ENCODE results near the gene SCTR.

The SCTR gene

DNA sequence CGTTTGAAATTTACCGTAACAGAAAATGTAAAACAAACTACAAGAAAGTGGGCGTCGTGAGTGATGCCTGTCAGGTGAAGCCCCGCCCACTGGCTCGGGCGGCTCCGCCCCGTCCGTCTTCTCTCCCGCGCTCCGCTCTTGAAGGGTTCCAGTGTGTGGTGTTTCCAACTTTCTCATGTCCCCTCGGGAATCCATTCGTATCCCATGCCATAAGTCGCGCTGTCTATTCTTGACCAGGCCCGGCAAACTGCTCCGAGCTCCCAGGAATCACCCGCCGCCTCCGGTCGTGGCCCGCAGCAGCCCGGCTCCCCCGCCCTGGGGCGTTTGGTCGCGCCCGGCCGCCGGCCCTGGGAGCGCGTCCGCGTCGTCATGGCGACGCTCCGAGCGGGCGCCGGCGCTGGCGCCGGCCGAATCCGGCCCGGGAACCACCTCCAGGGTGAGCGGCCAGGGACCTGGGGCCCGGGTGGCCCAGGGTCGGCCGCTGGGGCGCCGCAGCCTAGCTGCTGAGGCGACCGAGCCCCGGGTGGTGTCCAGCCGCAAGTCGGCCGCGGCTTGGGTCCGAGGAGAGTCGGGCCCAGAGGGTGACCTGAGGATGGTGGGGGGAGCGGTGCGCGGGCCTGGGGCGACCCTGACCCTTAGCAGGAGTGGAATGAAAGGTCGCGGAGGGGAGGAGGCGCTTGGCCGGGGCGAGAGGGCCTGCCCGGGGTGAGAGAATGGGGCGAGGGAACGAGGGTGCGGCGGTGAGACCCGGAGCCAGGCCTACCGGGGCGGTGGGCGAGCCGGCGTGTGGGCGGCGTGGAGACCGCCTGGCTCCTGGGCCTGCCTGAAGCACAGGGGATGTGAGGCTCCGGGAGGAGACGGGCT lies 20.0 kb upstream of the SCTR start, which contains the start of gene CFAP221:
Gene CFAP221 (plus strand): TSS at position 375 of the 864 bp plus-strand sequence. CDS start 1,683 bp downstream, outside the sequence.
- peak within 1 kb of the TSS; percentile 89 for H2AFZ ChIP-seq (ENCODE audit: low read length)
- H2BK5ac ChIP-seq (ENCODE audit: low read length), result no peak within 1 kb of the TSS
- peaks cover 1 to 33% of the 10 kb centered on the region in 2 donors for H3K36me3 ChIP-seq (replicated peaks in 1 of 2; ENCODE audit: control insufficient read depth in 2 of 2, insufficient read depth in 2 of 2, low read length in 2 of 2)
- H3K4me3 ChIP-seq (ENCODE audit: low read length in 2 of 2), result peak within 1 kb of the TSS; percentile 69 to 82
- peak; percentile 85 for DNase-seq (ENCODE audit: low spot score)
- no peak within 1 kb of the TSS for H4K91ac ChIP-seq (ENCODE audit: low read depth, low read length, poor library complexity)
- peak within 1 kb of the TSS; percentile 81 for H3K4me2 ChIP-seq (ENCODE audit: insufficient read depth, low read length, poor library complexity, severe bottlenecking)
- H2AK5ac ChIP-seq (ENCODE audit: low read depth, low read length), result no peak within 1 kb of the TSS
- H2BK120ac ChIP-seq (ENCODE audit: low read depth, low read length), result no peak within 1 kb of the TSS
- peak within 1 kb of the TSS; percentile 53 for H2BK12ac ChIP-seq (ENCODE audit: low read length)
- H3K27me3 ChIP-seq (ENCODE audit: control insufficient read depth in 3 of 3, insufficient read depth in 3 of 3, low read depth in 1 of 3, low read length in 3 of 3), result no peaks in the 10 kb centered on the region
- H3K4ac ChIP-seq (ENCODE audit: low read length), result no peak within 1 kb of the TSS
- no peaks in the 10 kb centered on the region for H3K79me1 ChIP-seq (ENCODE audit: low read depth, low read length)
- peak within 1 kb of the TSS; percentile 78 for H3K23ac ChIP-seq (ENCODE audit: low read depth, low read length, poor library complexity)
- no peak within 1 kb of the TSS for H4K8ac ChIP-seq (ENCODE audit: low read depth, low read length)
- peak within 1 kb of the TSS; percentile 78 for H3K27ac ChIP-seq (replicated peaks; ENCODE audit: low read length)
- peak within 1 kb of the TSS; percentile 95 for H3K18ac ChIP-seq (ENCODE audit: low read length)
- peak within 1 kb of the TSS; percentile 43 for H2BK15ac ChIP-seq (ENCODE audit: low read length)
- H3K14ac ChIP-seq (ENCODE audit: low read length), result peak within 1 kb of the TSS; percentile 86
- no CpG with 5 or more reads among the region's 89 CpGs for WGBS, 2 donors (ENCODE audit: extremely low coverage in 2 of 2, insufficient read length in 2 of 2, insufficient replicate concordance in 1 of 2)
- H3K9ac ChIP-seq (ENCODE audit: low read depth, low read length, poor library complexity), result peak within 1 kb of the TSS; percentile 91
- peaks cover 10 to 22% of the 10 kb centered on the region in 2 donors for H3K4me1 ChIP-seq (ENCODE audit: control insufficient read depth in 2 of 2, insufficient read depth in 1 of 2, low read depth in 1 of 2, low read length in 2 of 2)
- H3K9me3 ChIP-seq (replicated peaks in 1 of 2; ENCODE audit: control insufficient read depth in 2 of 2, insufficient read depth in 1 of 2, low read depth in 1 of 2, low read length in 2 of 2), result peaks cover 0 to 7% of the 10 kb centered on the region in 2 donors

GRCh38 chr2:119541476-119541875 lies 17.2 kb upstream of the SCTR start:
- Histone ChIP-seq H3K27ac (replicated peaks; ENCODE audit: low read length) (no peak overlapping the region), H3K23ac (ENCODE audit: low read depth, low read length, poor library complexity) (no peak overlapping the region), H3K18ac (ENCODE audit: low read length) (no peak overlapping the region), H3K9me3 (replicated peaks in 1 of 2; ENCODE audit: control insufficient read depth in 2 of 2, insufficient read depth in 1 of 2, low read depth in 1 of 2, low read length in 2 of 2) (peaks cover 0 to 7% of the 10 kb centered on the region in 2 donors), H3K27me3 (ENCODE audit: control insufficient read depth in 3 of 3, insufficient read depth in 3 of 3, low read depth in 1 of 3, low read length in 3 of 3) (no peaks in the 10 kb centered on the region), H3K4me1 (ENCODE audit: control insufficient read depth in 2 of 2, insufficient read depth in 1 of 2, low read depth in 1 of 2, low read length in 2 of 2) (peaks cover 8 to 27% of the 10 kb centered on the region in 2 donors), H3K36me3 (replicated peaks in 1 of 2; ENCODE audit: control insufficient read depth in 2 of 2, insufficient read depth in 2 of 2, low read length in 2 of 2) (peaks cover 1 to 8% of the 10 kb centered on the region in 2 donors), H3K4ac (ENCODE audit: low read length) (no peak overlapping the region), H3K4me2 (ENCODE audit: insufficient read depth, low read length, poor library complexity, severe bottlenecking) (no peak overlapping the region), H3K9ac (ENCODE audit: low read depth, low read length, poor library complexity) (no peak overlapping the region), H2BK120ac (ENCODE audit: low read depth, low read length) (no peak overlapping the region), H2BK12ac (ENCODE audit: low read length) (no peak overlapping the region), H4K8ac (ENCODE audit: low read depth, low read length) (no peak overlapping the region), H3K79me1 (ENCODE audit: low read depth, low read length) (no peaks in the 10 kb centered on the region), H2AK5ac (ENCODE audit: low read depth, low read length) (no peak overlapping the region), H3K4me3 (ENCODE audit: low read length in 2 of 2) (no peak overlapping the region), H2AFZ (ENCODE audit: low read length) (no peak overlapping the region), H2BK15ac (ENCODE audit: low read length) (no peak overlapping the region), H4K91ac (ENCODE audit: low read depth, low read length, poor library complexity) (no peak overlapping the region), H2BK5ac (ENCODE audit: low read length) (no peak overlapping the region), H3K14ac (ENCODE audit: low read length) (no peak overlapping the region)
- DNase-seq (ENCODE audit: low spot score), result no peak
- no CpG with 5 or more reads among the region's 2 CpGs for WGBS, 2 donors (ENCODE audit: extremely low coverage in 2 of 2, insufficient read length in 2 of 2, insufficient replicate concordance in 1 of 2)

DNA sequence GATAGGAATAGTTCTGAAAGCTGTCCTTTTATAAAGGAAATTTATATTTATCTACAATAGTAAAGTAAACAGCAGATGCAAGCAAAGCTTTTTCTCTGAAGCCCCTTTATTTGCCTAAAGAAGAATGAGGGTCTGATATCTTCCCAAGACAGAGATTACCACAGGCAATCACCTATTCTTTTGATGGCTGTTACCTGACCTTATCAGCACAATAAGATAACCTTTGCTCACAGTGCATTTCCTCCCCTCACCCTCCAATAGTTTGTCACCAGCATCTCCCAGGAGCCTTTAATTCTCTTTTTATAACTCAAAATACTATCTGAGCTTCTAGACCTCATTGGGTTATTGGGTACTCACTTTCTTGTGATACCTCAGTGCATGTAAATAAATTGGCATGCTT lies 13.5 kb upstream of the SCTR start:
- H3K27ac ChIP-seq (replicated peaks; ENCODE audit: low read length), result no peak overlapping the region
- no peak overlapping the region for H2BK5ac ChIP-seq (ENCODE audit: low read length)
- no peak overlapping the region for H2AFZ ChIP-seq (ENCODE audit: low read length)
- H3K18ac ChIP-seq (ENCODE audit: low read length), result no peak overlapping the region
- DNase-seq (ENCODE audit: low spot score), result no peak
- no peak overlapping the region for H3K4ac ChIP-seq (ENCODE audit: low read length)
- no peak overlapping the region for H3K4me3 ChIP-seq (ENCODE audit: low read length in 2 of 2)
- H3K79me1 ChIP-seq (ENCODE audit: low read depth, low read length), result no peaks in the 10 kb centered on the region
- no peak overlapping the region for H3K14ac ChIP-seq (ENCODE audit: low read length)
- H2AK5ac ChIP-seq (ENCODE audit: low read depth, low read length), result no peak overlapping the region
- H4K91ac ChIP-seq (ENCODE audit: low read depth, low read length, poor library complexity), result no peak overlapping the region
- no peaks in the 10 kb centered on the region for H3K36me3 ChIP-seq (replicated peaks in 1 of 2; ENCODE audit: control insufficient read depth in 2 of 2, insufficient read depth in 2 of 2, low read length in 2 of 2)
- H4K8ac ChIP-seq (ENCODE audit: low read depth, low read length), result no peak overlapping the region
- no peak overlapping the region for H3K9ac ChIP-seq (ENCODE audit: low read depth, low read length, poor library complexity)
- H3K4me2 ChIP-seq (ENCODE audit: insufficient read depth, low read length, poor library complexity, severe bottlenecking), result no peak overlapping the region
- H3K27me3 ChIP-seq (ENCODE audit: control insufficient read depth in 3 of 3, insufficient read depth in 3 of 3, low read depth in 1 of 3, low read length in 3 of 3), result no peaks in the 10 kb centered on the region
- H2BK120ac ChIP-seq (ENCODE audit: low read depth, low read length), result no peak overlapping the region
- peaks cover 3 to 31% of the 10 kb centered on the region in 2 donors for H3K9me3 ChIP-seq (replicated peaks in 1 of 2; ENCODE audit: control insufficient read depth in 2 of 2, insufficient read depth in 1 of 2, low read depth in 1 of 2, low read length in 2 of 2)
- H2BK12ac ChIP-seq (ENCODE audit: low read length), result no peak overlapping the region
- H2BK15ac ChIP-seq (ENCODE audit: low read length), result no peak overlapping the region
- peaks cover 0 to 24% of the 10 kb centered on the region in 2 donors for H3K4me1 ChIP-seq (ENCODE audit: control insufficient read depth in 2 of 2, insufficient read depth in 1 of 2, low read depth in 1 of 2, low read length in 2 of 2)
- no peak overlapping the region for H3K23ac ChIP-seq (ENCODE audit: low read depth, low read length, poor library complexity)

GRCh38 chr2:119536707-119537106 lies 12.4 kb upstream of the SCTR start:
- H2AFZ ChIP-seq (ENCODE audit: low read length), result no peak overlapping the region
- no peak overlapping the region for H2BK12ac ChIP-seq (ENCODE audit: low read length)
- peaks cover 3 to 37% of the 10 kb centered on the region in 2 donors for H3K9me3 ChIP-seq (replicated peaks in 1 of 2; ENCODE audit: control insufficient read depth in 2 of 2, insufficient read depth in 1 of 2, low read depth in 1 of 2, low read length in 2 of 2)
- no peak overlapping the region for H3K14ac ChIP-seq (ENCODE audit: low read length)
- H4K91ac ChIP-seq (ENCODE audit: low read depth, low read length, poor library complexity), result no peak overlapping the region
- H3K79me1 ChIP-seq (ENCODE audit: low read depth, low read length), result no peaks in the 10 kb centered on the region
- peaks cover 0 to 23% of the 10 kb centered on the region in 2 donors for H3K4me1 ChIP-seq (ENCODE audit: control insufficient read depth in 2 of 2, insufficient read depth in 1 of 2, low read depth in 1 of 2, low read length in 2 of 2)
- no peak overlapping the region for H3K23ac ChIP-seq (ENCODE audit: low read depth, low read length, poor library complexity)
- no peak overlapping the region for H3K18ac ChIP-seq (ENCODE audit: low read length)
- no peaks in the 10 kb centered on the region for H3K27me3 ChIP-seq (ENCODE audit: control insufficient read depth in 3 of 3, insufficient read depth in 3 of 3, low read depth in 1 of 3, low read length in 3 of 3)
- no peak overlapping the region for H3K4me3 ChIP-seq (ENCODE audit: low read length in 2 of 2)
- H3K9ac ChIP-seq (ENCODE audit: low read depth, low read length, poor library complexity), result no peak overlapping the region
- no peaks in the 10 kb centered on the region for H3K36me3 ChIP-seq (replicated peaks in 1 of 2; ENCODE audit: control insufficient read depth in 2 of 2, insufficient read depth in 2 of 2, low read length in 2 of 2)
- no peak overlapping the region for H3K4me2 ChIP-seq (ENCODE audit: insufficient read depth, low read length, poor library complexity, severe bottlenecking)
- H3K27ac ChIP-seq (replicated peaks; ENCODE audit: low read length), result no peak overlapping the region
- no peak overlapping the region for H2BK15ac ChIP-seq (ENCODE audit: low read length)
- H2AK5ac ChIP-seq (ENCODE audit: low read depth, low read length), result no peak overlapping the region
- H3K4ac ChIP-seq (ENCODE audit: low read length), result no peak overlapping the region
- no peak for DNase-seq (ENCODE audit: low spot score)
- H4K8ac ChIP-seq (ENCODE audit: low read depth, low read length), result no peak overlapping the region
- no peak overlapping the region for H2BK5ac ChIP-seq (ENCODE audit: low read length)
- WGBS, 2 donors (ENCODE audit: extremely low coverage in 2 of 2, insufficient read length in 2 of 2, insufficient replicate concordance in 1 of 2), result no CpG with 5 or more reads among the region's 1 CpG
- H2BK120ac ChIP-seq (ENCODE audit: low read depth, low read length), result no peak overlapping the region

Measured in neuronal stem cell (in vitro differentiated cells).